NB4 (cell line): ENCODE data around the gene TMEFF1.

Experiments
- TF ChIP-seq, protein P1 (sequence below): IDR thresholded peaks from one replicate; pipeline ENCODE4 v1.5.1; 2012; ENCODE audit warnings: low read depth, low read length
- TF ChIP-seq, protein P2 (sequence below): IDR thresholded peaks from 2 replicates; pipeline ENCODE4 v1.6.1; 2011; ENCODE audit warnings: low read depth, low read length

DNA sequence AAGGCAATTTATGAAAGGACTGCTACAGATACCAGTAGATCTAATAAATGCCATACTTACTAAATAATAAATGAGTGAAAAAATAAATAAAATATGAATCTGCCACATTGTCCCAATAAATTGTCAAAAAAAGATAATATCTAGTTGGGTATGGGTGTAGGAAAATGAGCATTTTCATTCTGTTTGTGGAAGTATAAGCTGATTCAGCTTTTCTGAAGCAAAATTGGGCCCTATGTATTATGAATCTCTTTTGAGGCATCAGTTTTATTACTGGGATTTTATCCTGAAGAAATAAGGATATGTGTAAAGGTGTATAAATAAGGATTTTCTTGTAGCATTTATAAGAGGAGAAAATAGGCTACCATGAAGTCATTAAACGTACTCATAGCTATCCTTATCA is 151.0 kb downstream of the TMEFF1 start:
- TF ChIP-seq, protein P1, sequence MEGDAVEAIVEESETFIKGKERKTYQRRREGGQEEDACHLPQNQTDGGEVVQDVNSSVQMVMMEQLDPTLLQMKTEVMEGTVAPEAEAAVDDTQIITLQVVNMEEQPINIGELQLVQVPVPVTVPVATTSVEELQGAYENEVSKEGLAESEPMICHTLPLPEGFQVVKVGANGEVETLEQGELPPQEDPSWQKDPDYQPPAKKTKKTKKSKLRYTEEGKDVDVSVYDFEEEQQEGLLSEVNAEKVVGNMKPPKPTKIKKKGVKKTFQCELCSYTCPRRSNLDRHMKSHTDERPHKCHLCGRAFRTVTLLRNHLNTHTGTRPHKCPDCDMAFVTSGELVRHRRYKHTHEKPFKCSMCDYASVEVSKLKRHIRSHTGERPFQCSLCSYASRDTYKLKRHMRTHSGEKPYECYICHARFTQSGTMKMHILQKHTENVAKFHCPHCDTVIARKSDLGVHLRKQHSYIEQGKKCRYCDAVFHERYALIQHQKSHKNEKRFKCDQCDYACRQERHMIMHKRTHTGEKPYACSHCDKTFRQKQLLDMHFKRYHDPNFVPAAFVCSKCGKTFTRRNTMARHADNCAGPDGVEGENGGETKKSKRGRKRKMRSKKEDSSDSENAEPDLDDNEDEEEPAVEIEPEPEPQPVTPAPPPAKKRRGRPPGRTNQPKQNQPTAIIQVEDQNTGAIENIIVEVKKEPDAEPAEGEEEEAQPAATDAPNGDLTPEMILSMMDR, result no peak
- TF ChIP-seq, protein P2, sequence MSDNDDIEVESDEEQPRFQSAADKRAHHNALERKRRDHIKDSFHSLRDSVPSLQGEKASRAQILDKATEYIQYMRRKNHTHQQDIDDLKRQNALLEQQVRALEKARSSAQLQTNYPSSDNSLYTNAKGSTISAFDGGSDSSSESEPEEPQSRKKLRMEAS, result no peak
